H1 (cell line): ENCODE results near the gene BMF.

Experiments
- CEBPB ChIP-seq: IDR thresholded peaks from 2 replicates; pipeline ENCODE4 v1.6.1; 2012; ENCODE audit warnings: low read depth, low read length
- CTCF ChIP-seq, 3 experiments: IDR thresholded peaks; 1 replicate in 2 of 3; 2 replicates in 1 of 3; pipeline versions ENCODE4 v1.5.1 to v1.6.1; 2011; ENCODE audit warnings: low read length in 3 of 3, mild to moderate bottlenecking in 3 of 3, inconsistent platforms in 2 of 3, low read depth in 1 of 3, moderate library complexity in 1 of 3; ENCODE audit not compliant: insufficient read depth in 1 of 3; ENCODE audit errors: control extremely low read depth in 1 of 3
- EP300 ChIP-seq, 2 experiments: IDR thresholded peaks; 1 replicate in 1 of 2; 2 replicates in 1 of 2; pipeline ENCODE4 v1.6.1; 2011 to 2012; ENCODE audit warnings: low read depth in 2 of 2, low read length in 2 of 2, mild to moderate bottlenecking in 2 of 2, borderline replicate concordance in 1 of 2, inconsistent platforms in 1 of 2, moderate library complexity in 1 of 2
- EZH2 ChIP-seq: fragments of 200-600 bp; sonication (generic); IDR thresholded peaks from 2 replicates; pipeline ENCODE4 v1.7.1; 2012; ENCODE audit warnings: low read depth, mild to moderate bottlenecking, moderate library complexity, low read length, inconsistent platforms; ENCODE audit not compliant: severe bottlenecking
- GTF2F1 ChIP-seq: IDR thresholded peaks from 2 replicates; pipeline ENCODE4 v1.6.1; 2012; ENCODE audit warnings: low read depth, low read length, improper control_type of control experiment, borderline replicate concordance
- JUND ChIP-seq: IDR thresholded peaks from 2 replicates; pipeline ENCODE4 v1.6.1; 2011; ENCODE audit warnings: mild to moderate bottlenecking, improper control_type of control experiment, low read length
- POLR2AphosphoS5 ChIP-seq: IDR thresholded peaks from 2 replicates; pipeline ENCODE4 v1.6.1; 2011; ENCODE audit warnings: low read depth, low read length
- POU5F1 ChIP-seq: IDR thresholded peaks from 2 replicates; pipeline ENCODE4 v1.6.1; 2011; ENCODE audit warnings: low read depth, mild to moderate bottlenecking, low read length, moderate library complexity
- RXRA ChIP-seq: IDR thresholded peaks from 2 replicates; pipeline ENCODE4 v1.6.1; 2011; ENCODE audit warnings: low read depth, mild to moderate bottlenecking, low read length, moderate library complexity; ENCODE audit not compliant: insufficient read depth
- SIN3A ChIP-seq, 2 experiments: IDR thresholded peaks in 1 of 2; conservative IDR thresholded peaks in 1 of 2; 2 replicates each; pipeline ENCODE4 v1.6.1; 2011 to 2012; ENCODE audit warnings: low read length in 2 of 2, improper control_type of control experiment in 1 of 2, low read depth in 1 of 2, mild to moderate bottlenecking in 1 of 2
- SIX5 ChIP-seq: IDR thresholded peaks from 2 replicates; pipeline ENCODE4 v1.6.1; 2011; ENCODE audit warnings: mild to moderate bottlenecking, low read depth, low read length
- USF2 ChIP-seq: IDR thresholded peaks from 2 replicates; pipeline ENCODE4 v1.6.1; 2011; ENCODE audit warnings: low read length, improper control_type of control experiment

- TF ChIP-seq CEBPB: no peak
- no peak for TF ChIP-seq CTCF (IDR thresholded peaks at IDR 0.05; ENCODE audit: control extremely low read depth in 1 of 3, insufficient read depth in 1 of 3, low read depth in 1 of 3, low read length in 3 of 3)
- no peak for TF ChIP-seq SIN3A (conservative IDR thresholded peaks at IDR 0.05 in 1 of 2, IDR thresholded peaks at IDR 0.05 in 1 of 2; ENCODE audit: low read depth in 1 of 2, low read length in 2 of 2)
- no peak for TF ChIP-seq USF2
- no peak for TF ChIP-seq EZH2
- no peak for TF ChIP-seq SIX5
- TF ChIP-seq EP300 (IDR thresholded peaks at IDR 0.05; ENCODE audit: borderline replicate concordance in 1 of 2, low read depth in 2 of 2, low read length in 2 of 2): no peak
- no peak for TF ChIP-seq POU5F1
- TF ChIP-seq JUND: no peak
- TF ChIP-seq POLR2AphosphoS5: no peak
- TF ChIP-seq GTF2F1: no peak
- TF ChIP-seq RXRA: no peak
Measured at GRCh38 chr15:40151991-40152390, 43.3 kb upstream of the BMF start.
